Activated naive CD4-positive, alpha-beta T cell treated with anti-CD3 and anti-CD28 coated beads, Interleukin-2, amount 50 U/mL, for 72 hours (primary cell): ENCODE data around the gene ORM1. TPM values are rescaled to one million over a fixed set of nuclear protein-coding genes. Genes with fewer than 3 reads are reported as not detected.

Experiments used
- ATAC-seq, 2 donors: fragments of 150-1000 bp; cut with Tn5 transposase; 2 replicates each; pipeline ENCODE4 v1.10.0; 2021; ENCODE audit warnings: mild to moderate bottlenecking in 2 of 2, moderate library complexity in 2 of 2
- DNase-seq, 2 donors: peaks; one replicate each; pipeline ENCODE4 v3.0.0; 2021 to 2022; ENCODE audit warnings: low spot score in 2 of 2
- H3K27ac Mint-ChIP-seq, 2 donors: one replicate each; pipeline ENCODE4 v1.8.0; 2022; ENCODE audit warnings: mild to moderate bottlenecking in 2 of 2, mixed read lengths in 2 of 2
- H3K36me3 Mint-ChIP-seq, 2 donors: one replicate each; pipeline ENCODE4 v1.8.0; 2022; ENCODE audit warnings: mixed read lengths in 2 of 2
- H3K9me3 Mint-ChIP-seq, 2 donors: one replicate each; pipeline ENCODE4 v1.8.0; 2022; ENCODE audit warnings: mixed read lengths in 2 of 2
- total RNA-seq, 2 donors: library from RNA; stranded (reverse); gene quantifications; one replicate each; pipeline ENCODE4 v1.2.3, GENCODE V29; 2022

The ORM1 gene
- total RNA-seq, 2 donors from 2014 or later, result not detected

DNA sequence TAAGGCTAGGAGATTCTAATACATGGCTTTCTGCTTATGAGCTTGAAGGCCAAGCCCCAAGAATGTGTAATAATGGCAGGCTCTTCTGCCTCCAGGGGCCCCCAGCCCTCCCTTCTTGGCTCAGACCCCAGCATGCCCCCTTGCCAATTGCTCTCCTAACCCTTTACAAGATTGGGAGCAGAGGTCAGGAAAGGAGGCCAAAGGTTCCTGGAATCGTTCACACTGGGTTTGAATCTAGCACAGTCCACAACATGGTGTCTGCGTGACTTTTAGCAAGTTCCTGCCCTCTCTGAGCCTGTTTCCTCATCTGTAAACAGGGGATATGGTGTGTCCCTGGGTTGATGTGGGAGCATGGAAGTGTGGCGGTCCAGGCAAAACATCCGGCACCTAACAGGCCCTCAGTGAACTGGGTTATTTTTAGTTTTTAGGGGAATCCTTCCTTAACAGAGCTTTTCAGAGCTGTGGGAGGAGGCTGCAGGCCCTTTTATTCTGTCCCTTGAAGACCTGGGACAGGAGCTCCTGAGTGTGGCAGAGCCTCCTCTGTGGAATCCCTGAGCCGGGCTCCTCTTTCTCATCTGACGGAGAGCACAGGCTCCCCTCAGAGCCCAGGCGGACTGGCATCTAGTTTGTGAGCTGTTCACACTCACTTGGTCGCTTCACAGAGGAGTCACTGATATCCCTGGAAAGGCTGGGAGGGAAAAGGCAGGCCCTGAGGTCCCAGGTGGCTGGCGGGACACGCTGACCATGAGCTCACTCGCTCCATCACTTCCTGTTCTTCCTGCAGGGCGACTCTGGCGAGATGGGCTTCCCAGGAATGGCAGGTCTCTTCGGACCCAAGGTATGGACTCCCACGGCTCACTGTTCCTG is 23.4 kb upstream of the ORM1 start:
- no peak overlapping the region for H3K27ac Mint-ChIP-seq
- peaks cover 6 to 7% of the 10 kb centered on the region in 2 donors for H3K9me3 Mint-ChIP-seq
- ATAC-seq (no peak), DNase-seq (peak in 1 of 2 donors; percentile 30)
- H3K36me3 Mint-ChIP-seq, result peaks cover 6 to 15% of the 10 kb centered on the region in 2 donors

GRCh38 chr9:114300153-114300845 is 22.6 kb upstream of the ORM1 start:
- H3K9me3 Mint-ChIP-seq, result peaks cover 0 to under 1% of the 10 kb centered on the region in 2 donors
- H3K36me3 Mint-ChIP-seq, result peaks cover 0 to 7% of the 10 kb centered on the region in 2 donors
- peak overlapping the region in 1 of 2 donors; percentile 72 for H3K27ac Mint-ChIP-seq
- no peak for ATAC-seq
- DNase-seq, result peak in 1 of 2 donors; percentile 46

DNA sequence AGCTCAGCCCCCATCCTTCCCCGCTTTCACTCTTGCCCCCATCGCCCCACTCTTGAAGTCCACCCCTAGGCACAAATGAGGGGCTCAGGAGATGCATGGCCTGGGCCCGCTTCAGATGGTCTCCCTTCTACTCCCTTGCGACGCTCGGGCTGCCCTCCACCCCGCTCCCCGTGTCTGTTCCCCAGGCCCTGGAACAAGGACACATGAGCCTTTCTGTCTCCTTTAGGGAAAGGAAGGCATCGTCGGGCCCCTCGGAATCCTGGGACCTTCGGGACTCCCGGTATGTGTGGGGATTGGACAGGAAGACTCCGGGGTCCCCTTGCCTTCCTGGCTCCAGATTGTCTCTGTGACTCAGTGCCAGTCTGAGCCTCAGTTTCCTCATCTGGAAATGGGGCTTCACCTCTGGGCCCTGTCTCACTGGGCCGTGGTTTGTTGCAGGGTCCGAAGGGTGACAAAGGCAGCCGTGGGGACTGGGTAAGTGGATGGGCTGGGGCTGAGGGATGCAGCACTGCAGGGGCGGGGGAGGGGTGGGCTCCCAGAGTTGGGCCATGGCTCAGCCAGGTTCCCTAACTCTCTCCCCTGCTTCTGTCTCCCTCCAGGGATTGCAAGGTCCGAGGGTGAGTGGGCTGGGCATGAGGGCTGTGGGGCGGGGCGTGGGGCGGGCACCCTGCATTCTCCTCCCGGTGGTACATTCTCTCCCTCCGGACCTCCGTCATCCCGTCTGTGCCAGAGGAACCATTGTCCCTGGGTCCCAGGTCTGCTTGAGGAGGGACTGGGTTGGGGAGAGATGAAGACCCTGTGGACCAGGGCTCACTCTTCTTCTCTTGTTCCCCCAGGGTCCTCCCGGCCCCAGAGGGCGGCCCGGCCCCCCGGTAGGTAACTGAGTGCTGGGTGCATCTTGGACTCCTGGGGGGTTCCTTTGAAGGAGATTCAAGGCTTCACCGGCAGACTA is 21.8 kb upstream of the ORM1 start:
- DNase-seq (peak in 1 of 2 donors; percentile 44), ATAC-seq (no peak)
- peaks cover 0 to 1% of the 10 kb centered on the region in 2 donors for H3K36me3 Mint-ChIP-seq
- peak overlapping the region in 1 of 2 donors; percentile 72 for H3K27ac Mint-ChIP-seq
- H3K9me3 Mint-ChIP-seq, result no peaks in the 10 kb centered on the region

DNA sequence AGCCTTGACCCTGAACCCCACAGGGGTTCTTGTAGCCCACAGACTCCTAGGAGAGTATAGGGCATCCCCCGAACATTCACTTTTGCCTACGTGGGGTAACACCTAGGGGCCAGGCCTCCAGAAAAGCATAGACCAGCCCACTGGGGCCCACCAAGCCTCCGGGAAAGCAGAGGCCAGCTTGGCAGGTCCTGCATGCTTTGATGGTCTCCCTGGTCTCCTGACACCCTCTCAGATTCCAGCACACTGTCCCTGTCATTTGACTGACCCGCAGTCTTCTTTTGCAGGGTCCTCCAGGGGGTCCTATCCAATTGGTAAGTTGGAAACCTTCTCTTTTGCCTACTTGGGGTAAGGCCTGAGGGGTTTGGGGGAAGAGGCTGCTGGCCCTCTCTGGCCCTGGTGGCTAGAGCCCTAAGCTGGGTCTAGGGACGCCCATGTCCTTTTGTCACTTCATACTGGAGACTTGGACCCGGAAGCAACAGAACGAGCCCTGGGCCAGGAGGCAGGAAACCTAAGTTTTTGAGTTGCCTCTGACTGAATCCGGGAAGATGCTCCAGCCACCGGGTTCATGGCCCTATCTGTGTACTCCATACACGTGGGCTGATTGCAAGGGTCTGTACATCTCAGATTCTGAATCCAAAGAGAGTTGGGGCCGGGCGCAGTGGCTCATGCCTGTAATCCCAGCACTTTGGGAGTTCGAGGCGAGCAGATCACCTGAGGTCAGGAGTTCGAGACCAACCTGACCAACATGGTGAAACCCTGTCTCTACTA is 20.9 kb upstream of the ORM1 start:
- DNase-seq (peak in 1 of 2 donors; percentile 37), ATAC-seq (no peak)
- Mint-ChIP-seq H3K9me3 (no peaks in the 10 kb centered on the region), H3K36me3 (no peaks in the 10 kb centered on the region), H3K27ac (no peak overlapping the region)

- Mint-ChIP-seq H3K9me3 (no peaks in the 10 kb centered on the region), H3K27ac (no peak overlapping the region), H3K36me3 (no peaks in the 10 kb centered on the region)
- ATAC-seq (no peak), DNase-seq (no peak)
Observed at GRCh38 chr9:114302727-114303126, 20.2 kb upstream of the ORM1 start.

- no peak overlapping the region for H3K27ac Mint-ChIP-seq
- ATAC-seq (no peak), DNase-seq (no peak)
- H3K36me3 Mint-ChIP-seq, result no peaks in the 10 kb centered on the region
- no peaks in the 10 kb centered on the region for H3K9me3 Mint-ChIP-seq
Observed at GRCh38 chr9:114303571-114303970, 19.3 kb upstream of the ORM1 start.

- DNase-seq (no peak), ATAC-seq (no peak)
- H3K9me3 Mint-ChIP-seq, result no peaks in the 10 kb centered on the region
- H3K36me3 Mint-ChIP-seq, result no peaks in the 10 kb centered on the region
- H3K27ac Mint-ChIP-seq, result no peak overlapping the region
Observed at GRCh38 chr9:114303977-114304376, 18.9 kb upstream of the ORM1 start.

DNA sequence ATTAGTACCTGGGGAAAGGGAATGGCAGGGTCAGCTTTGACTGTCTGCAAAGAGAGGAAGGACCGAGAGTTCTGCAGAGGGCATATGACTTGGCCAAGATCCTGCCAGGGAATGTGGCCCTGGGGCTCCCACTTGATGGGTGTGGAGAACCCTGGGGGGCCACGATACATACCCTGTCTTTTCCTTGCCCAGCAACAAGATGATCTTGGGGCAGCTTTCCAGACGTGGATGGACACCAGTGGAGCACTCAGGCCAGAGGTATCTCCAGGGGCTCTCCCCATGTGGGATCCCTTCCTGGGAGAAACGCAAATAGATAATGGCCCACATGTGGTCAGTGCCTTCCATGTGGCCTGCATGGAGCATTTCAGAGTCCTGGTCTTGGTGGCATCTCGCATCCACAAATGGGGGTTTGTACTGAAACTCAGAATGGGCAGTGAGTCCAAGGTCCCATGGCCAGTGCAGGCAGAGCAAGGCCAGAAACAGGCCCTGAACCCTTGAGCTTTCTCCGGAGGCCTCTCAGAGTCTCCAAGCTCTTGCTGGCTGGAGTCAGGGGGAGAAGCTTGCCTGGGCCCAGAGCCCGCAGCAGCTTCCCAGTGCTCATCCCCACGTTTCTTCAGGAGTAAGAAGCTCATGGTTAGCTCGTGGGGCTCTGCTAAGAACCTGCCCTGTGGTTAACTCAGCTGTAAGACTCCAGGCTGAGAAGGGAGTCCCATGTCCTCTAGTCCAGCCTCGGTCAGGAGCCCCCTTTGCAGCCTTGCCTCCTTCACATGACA is 18.3 kb upstream of the ORM1 start:
- ATAC-seq (no peak), DNase-seq (peak in 1 of 2 donors; percentile 45)
- Mint-ChIP-seq H3K27ac (no peak overlapping the region), H3K9me3 (no peaks in the 10 kb centered on the region), H3K36me3 (no peaks in the 10 kb centered on the region)

- no peaks in the 10 kb centered on the region for H3K36me3 Mint-ChIP-seq
- no peaks in the 10 kb centered on the region for H3K9me3 Mint-ChIP-seq
- peak in 1 of 2 donors; percentile 14 for DNase-seq
- H3K27ac Mint-ChIP-seq, result peak overlapping the region in 1 of 2 donors; percentile 93
- no peak for ATAC-seq
Observed at GRCh38 chr9:114307899-114308267, 15.0 kb upstream of the ORM1 start.

DNA sequence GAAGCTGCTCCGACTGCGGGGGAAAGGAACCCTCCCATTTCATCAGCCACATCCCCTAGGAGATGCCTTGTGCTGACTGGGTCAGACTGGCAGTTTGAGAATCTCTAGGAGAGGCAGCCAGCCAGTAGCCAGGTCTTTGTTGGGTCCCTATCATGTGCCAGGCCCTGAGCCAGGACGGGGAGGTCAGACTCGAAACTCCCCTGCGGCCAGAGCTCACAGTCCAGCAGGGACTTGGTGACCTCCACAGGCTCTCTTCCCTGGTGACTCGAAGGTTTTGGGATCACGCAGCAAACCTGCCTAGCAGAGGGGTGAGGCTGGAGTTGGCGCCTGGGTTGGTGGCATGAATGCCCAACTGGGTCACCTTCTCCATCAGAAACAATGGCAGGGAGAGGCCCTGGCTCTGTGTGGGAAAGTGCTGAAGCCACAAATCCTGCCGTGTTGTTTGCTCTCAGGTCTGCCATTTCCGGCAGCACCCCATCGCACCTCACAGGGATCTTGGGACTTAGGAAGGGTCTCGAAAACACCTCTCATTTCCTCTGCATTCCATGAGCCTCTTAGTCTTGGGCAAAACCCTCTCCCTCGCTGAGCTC is 14.4 kb upstream of the ORM1 start:
- H3K27ac Mint-ChIP-seq, result no peak overlapping the region
- H3K36me3 Mint-ChIP-seq, result no peaks in the 10 kb centered on the region
- ATAC-seq, result no peak
- peak in 1 of 2 donors; percentile 50 for DNase-seq
- no peaks in the 10 kb centered on the region for H3K9me3 Mint-ChIP-seq

DNA sequence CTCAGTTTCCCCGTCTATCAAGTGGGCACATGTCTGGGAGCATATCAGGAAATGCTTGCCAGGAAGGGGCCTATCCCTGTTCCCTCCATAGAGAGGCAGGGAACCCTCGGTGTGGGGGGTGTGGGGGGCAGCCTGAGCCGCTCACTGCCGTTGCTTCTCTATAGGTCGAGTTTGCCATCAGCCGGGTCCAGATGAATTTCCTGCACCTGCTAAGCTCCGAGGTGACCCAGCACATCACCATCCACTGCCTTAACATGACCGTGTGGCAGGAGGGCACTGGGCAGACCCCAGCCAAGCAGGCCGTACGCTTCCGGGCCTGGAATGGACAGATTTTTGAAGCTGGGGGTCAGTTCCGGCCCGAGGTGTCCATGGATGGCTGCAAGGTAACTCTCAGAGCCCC is 13.8 kb upstream of the ORM1 start:
- no peaks in the 10 kb centered on the region for H3K9me3 Mint-ChIP-seq
- no peaks in the 10 kb centered on the region for H3K36me3 Mint-ChIP-seq
- ATAC-seq (no peak), DNase-seq (peak in 1 of 2 donors; percentile 38)
- H3K27ac Mint-ChIP-seq, result no peak overlapping the region

DNA sequence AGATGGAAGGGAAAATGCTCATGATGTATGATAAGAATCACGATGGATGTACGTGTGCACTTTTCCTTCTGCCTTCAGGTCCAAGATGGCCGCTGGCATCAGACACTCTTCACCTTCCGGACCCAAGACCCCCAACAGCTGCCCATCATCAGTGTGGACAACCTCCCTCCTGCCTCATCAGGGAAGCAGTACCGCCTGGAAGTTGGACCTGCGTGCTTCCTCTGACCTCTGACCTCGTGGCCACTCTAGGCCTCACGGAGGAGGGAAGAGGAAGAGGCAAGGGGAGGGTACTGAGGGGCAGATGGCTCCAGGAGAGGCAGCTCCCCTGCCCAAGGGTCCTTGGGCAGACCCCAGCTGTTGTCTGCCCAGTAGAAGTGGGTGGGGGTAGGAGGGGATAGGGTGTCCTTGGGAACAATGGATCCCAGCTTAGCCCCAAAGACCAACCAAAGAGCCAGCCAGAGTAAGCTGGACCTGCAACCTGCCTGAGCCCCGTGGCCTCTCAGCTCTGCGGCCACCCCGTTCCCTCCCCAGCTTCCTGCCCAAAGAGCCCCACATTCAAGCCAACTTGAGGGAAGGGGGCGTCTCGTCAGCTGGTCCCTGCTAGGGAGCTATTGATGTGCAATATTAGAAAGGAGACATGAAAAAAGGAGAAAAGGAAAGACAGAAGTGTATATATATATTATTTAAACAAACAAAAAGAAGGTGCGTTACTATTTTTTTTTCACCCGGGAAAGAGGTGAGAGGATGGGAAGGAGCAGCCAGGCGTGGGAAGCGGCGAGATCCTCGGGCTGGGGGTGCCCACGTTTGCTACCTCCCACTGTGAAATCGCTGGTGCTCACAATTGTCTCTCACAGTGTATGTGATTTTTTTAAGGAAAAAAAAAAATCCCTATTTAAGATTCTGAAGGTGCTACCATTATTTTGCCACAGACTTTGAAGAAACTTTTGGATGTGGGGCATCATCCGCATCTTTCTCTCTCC is 12.1 kb upstream of the ORM1 start:
- Mint-ChIP-seq H3K27ac (no peak overlapping the region), H3K9me3 (no peaks in the 10 kb centered on the region), H3K36me3 (peaks cover 0 to 6% of the 10 kb centered on the region in 2 donors)
- no peak for ATAC-seq
- DNase-seq, result peak in 1 of 2 donors; percentile 26

DNA sequence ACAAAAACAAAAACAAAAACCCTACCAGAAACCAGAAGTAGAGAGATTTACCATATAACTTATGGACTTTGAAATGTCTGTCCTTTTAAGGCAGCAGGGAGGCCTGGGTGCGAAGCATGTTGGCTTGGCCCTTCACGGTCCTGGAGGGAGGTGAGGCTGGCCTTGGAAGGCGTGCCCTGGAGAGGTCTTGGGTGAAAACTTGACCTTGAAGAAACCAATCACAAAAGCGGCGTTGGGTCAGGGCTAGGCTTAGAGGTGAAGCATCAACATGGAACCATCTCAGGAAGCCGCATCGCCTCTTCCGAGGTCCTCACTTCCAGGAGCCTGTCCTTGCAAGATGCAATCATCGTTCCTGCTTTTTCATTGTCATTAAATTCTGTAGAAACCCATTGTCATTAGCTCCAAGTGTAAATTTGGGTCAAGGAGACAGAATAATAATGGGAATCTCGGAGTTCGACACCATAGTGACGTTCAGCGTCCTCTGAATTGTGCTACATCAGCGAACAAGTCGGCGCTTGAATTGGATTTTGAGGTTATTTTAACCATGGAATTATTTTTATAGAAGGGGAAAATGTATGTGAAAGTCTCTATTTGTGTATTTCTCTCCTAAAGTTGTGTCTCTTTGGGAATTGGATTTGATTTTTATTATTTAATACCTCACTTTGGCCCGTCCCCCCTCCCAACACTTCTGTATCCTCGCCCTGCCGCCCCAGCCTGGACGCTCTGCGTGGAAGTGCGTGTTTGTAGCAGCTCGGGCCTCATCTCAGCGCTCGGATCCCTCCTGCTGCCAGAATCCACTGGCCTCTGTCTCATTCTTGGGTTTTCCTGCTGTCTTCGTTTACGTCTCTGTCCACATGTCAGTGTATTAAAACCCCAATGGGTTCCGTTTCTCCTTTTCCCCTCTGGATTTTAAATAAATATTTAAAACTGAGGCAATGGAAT is 11.1 kb upstream of the ORM1 start:
- ATAC-seq (no peak), DNase-seq (peak in 1 of 2 donors; percentile 21)
- Mint-ChIP-seq H3K36me3 (peaks cover 0 to 6% of the 10 kb centered on the region in 2 donors), H3K27ac (no peak overlapping the region), H3K9me3 (no peaks in the 10 kb centered on the region)
